GM23338 (cell line): ENCODE results near the gene LCLAT1. TPM values are rescaled to one million over a fixed set of nuclear protein-coding genes. Genes with fewer than 3 reads are reported as not detected.
A peak's percentile ranks its signal among the peaks of the same experiment; 100 is the strongest.

Experiments used
- ATAC-seq: fragments of 200-7000 bp; cut with Tn5 transposase; 3 replicates; pipeline ENCODE4 v1.9.1; 2020
- DNase-seq: peaks from one replicate; pipeline ENCODE4 v3.0.0-alpha.2; 2015; ENCODE audit warnings: low spot score
- H2AFZ ChIP-seq: fragments of 200-600 bp; sonication (generic); 2 replicates; pipeline ENCODE4 v1.8.0; 2016; ENCODE audit warnings: antibody characterized with exemption, mild to moderate bottlenecking, moderate library complexity
- H3F3A ChIP-seq: fragments of 200-600 bp; sonication (generic); replicated peaks from 2 replicates; pipeline ENCODE4 v1.8.0; 2017; ENCODE audit warnings: antibody characterized with exemption, mixed run types, low read depth
- H3K27ac ChIP-seq: fragments of 200-600 bp; sonication (generic); 2 replicates; pipeline ENCODE4 v1.6.1; 2016; ENCODE audit warnings: low read depth
- H3K27me3 ChIP-seq: fragments of 200-600 bp; sonication (generic); 2 replicates; pipeline ENCODE4 v1.8.0; 2016; ENCODE audit warnings: mild to moderate bottlenecking, mixed run types, moderate library complexity; ENCODE audit not compliant: insufficient read depth
- H3K36me3 ChIP-seq: fragments of 200-600 bp; sonication (generic); 2 replicates; pipeline ENCODE4 v1.8.0; 2016; ENCODE audit warnings: mild to moderate bottlenecking; ENCODE audit not compliant: insufficient read depth
- H3K4me1 ChIP-seq: fragments of 200-600 bp; sonication (generic); 2 replicates; pipeline ENCODE4 v1.8.0; 2016; ENCODE audit warnings: mild to moderate bottlenecking, moderate library complexity; ENCODE audit not compliant: insufficient read depth
- H3K4me2 ChIP-seq: fragments of 200-600 bp; sonication (generic); 2 replicates; pipeline ENCODE4 v1.7.1; 2017; ENCODE audit warnings: mixed run types
- H3K4me3 ChIP-seq: fragments of 200-600 bp; sonication (generic); 2 replicates; pipeline ENCODE4 v1.6.1; 2016; ENCODE audit warnings: mixed run types
- H3K79me2 ChIP-seq: fragments of 200-600 bp; sonication (generic); replicated peaks from 2 replicates; pipeline ENCODE4 v1.8.0; 2017; ENCODE audit warnings: mild to moderate bottlenecking; ENCODE audit not compliant: insufficient read depth
- H3K9me2 ChIP-seq: fragments of 200-600 bp; sonication (generic); 2 replicates; pipeline ENCODE4 v1.8.0; 2017; ENCODE audit not compliant: insufficient read depth
- H4K20me1 ChIP-seq: fragments of 200-600 bp; sonication (generic); replicated peaks from 2 replicates; pipeline ENCODE4 v1.8.0; 2017; ENCODE audit warnings: mild to moderate bottlenecking; ENCODE audit not compliant: insufficient read depth
- H3K27ac Mint-ChIP-seq: 2 replicates; pipeline ENCODE4 v1.8.0; 2020; ENCODE audit warnings: inconsistent platforms, mild to moderate bottlenecking, moderate library complexity, mixed read lengths
- H3K27me3 Mint-ChIP-seq: 3 replicates; pipeline ENCODE4 v1.8.0; 2022; ENCODE audit warnings: low read depth, mild to moderate bottlenecking, moderate library complexity, mixed read lengths, inconsistent platforms; ENCODE audit not compliant: insufficient read depth, poor library complexity
- H3K36me3 Mint-ChIP-seq: 3 replicates; pipeline ENCODE4 v1.8.0; 2021; ENCODE audit warnings: low read depth, mild to moderate bottlenecking, inconsistent platforms, moderate library complexity, mixed read lengths
- H3K4me1 Mint-ChIP-seq: 3 replicates; pipeline ENCODE4 v1.8.0; 2020; ENCODE audit warnings: mild to moderate bottlenecking, inconsistent platforms, mixed read lengths
- H3K4me3 Mint-ChIP-seq: 3 replicates; pipeline ENCODE4 v1.8.0; 2021; ENCODE audit warnings: moderate library complexity, mild to moderate bottlenecking, inconsistent platforms, mixed read lengths
- H3K9me3 Mint-ChIP-seq: 3 replicates; pipeline ENCODE4 v1.8.0; 2020; ENCODE audit warnings: moderate library complexity, mild to moderate bottlenecking, inconsistent platforms, mixed read lengths
- CREB1 ChIP-seq: fragments of 250-450 bp; sonication (Bioruptor Pico); IDR thresholded peaks from 2 replicates; pipeline ENCODE4 v1.5.0; 2020; ENCODE audit warnings: low read depth, mild to moderate bottlenecking, moderate library complexity
- EZH2 ChIP-seq: fragments of 200-600 bp; sonication (generic); IDR thresholded peaks from one replicate; pipeline ENCODE4 v1.8.0; 2017; ENCODE audit warnings: antibody characterized with exemption, mild to moderate bottlenecking, low read depth; ENCODE audit not compliant: unreplicated experiment
- EZH2phosphoT487 ChIP-seq: fragments of 200-600 bp; sonication (generic); IDR thresholded peaks from one replicate; pipeline ENCODE4 v1.8.1; 2018; ENCODE audit warnings: antibody characterized with exemption; ENCODE audit not compliant: unreplicated experiment
- JUNB ChIP-seq: IDR thresholded peaks from one replicate; pipeline ENCODE4 v1.6.1; 2016; ENCODE audit warnings: antibody characterized with exemption; ENCODE audit not compliant: unreplicated experiment
- NANOG ChIP-seq: IDR thresholded peaks from 2 replicates; pipeline ENCODE4 v1.6.1; 2016; ENCODE audit warnings: antibody characterized with exemption, borderline replicate concordance
- POLR2AphosphoS5 ChIP-seq: IDR thresholded peaks from 2 replicates; pipeline ENCODE4 v1.6.1; 2016; ENCODE audit warnings: antibody characterized with exemption, low read depth
- STAT1 ChIP-seq: IDR thresholded peaks from one replicate; pipeline ENCODE4 v1.6.1; 2016; ENCODE audit warnings: antibody characterized with exemption; ENCODE audit not compliant: unreplicated experiment
- ZNF331 ChIP-seq: fragments of 250-450 bp; sonication (Bioruptor Pico); IDR thresholded peaks from 2 replicates; pipeline ENCODE4 v1.5.0; 2020; ENCODE audit warnings: low read depth, mild to moderate bottlenecking, moderate library complexity
- polyA plus RNA-seq: library from polyadenylated mRNA; unstranded; fragments of >200 nt; fragmentation: Nextera tagmentation; extraction: Ambion mirVana; gene quantifications from 2 replicates; pipeline ENCODE4 v1.2.1, GENCODE V29; 2016
- total RNA-seq: library from RNA; depleted of rRNA; stranded (reverse); fragments of >200 nt; shearing (Covaris generic); gene quantifications from 2 replicates; pipeline ENCODE4 v1.2.3, GENCODE V29; 2014
- TF ChIP-seq, protein P1 (sequence below), 2 experiments: fragments of 200-600 bp in 1 of 2; sonication (generic) in 1 of 2; conservative IDR thresholded peaks; 2 replicates each; pipeline versions ENCODE4 v1.5.1 to v1.6.1; 2016 to 2017; ENCODE audit warnings: antibody characterized with exemption in 2 of 2, low read depth in 2 of 2, mild to moderate bottlenecking in 2 of 2, moderate library complexity in 1 of 2
- TF ChIP-seq, protein P2 (sequence below): IDR thresholded peaks from 2 replicates; pipeline ENCODE4 v1.6.1; 2016; ENCODE audit warnings: antibody characterized with exemption
- TF ChIP-seq, protein P3 (sequence below): fragments of 250-450 bp; sonication (Bioruptor Pico); IDR thresholded peaks from 2 replicates; pipeline ENCODE4 v1.5.0; 2020; ENCODE audit warnings: mild to moderate bottlenecking, moderate library complexity

LCLAT1 gene
- total and polyA plus RNA-seq, 2 experiments from 2014 or later, result 11.5 to 30.1 TPM

DNA sequence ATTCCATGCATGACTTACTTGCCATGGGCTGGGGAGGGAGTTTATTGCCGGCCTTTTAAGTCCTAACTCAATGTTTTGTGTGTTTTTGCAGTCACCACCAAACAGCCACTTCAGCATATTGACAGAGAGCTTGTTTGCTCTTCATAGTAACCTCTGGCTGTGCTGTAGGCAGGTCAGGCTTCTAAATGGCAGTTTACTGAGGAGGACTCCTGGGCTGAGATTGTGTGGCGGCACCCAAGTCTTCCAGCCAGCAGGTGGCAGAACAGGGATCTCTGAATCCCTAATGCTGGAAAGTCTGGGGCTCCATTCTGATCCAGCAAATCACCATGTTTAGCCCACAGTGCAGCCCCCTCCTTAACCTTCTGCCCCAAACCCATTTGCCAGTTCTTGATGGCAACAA, 239.0 kb downstream of the LCLAT1 start:
- H2AFZ ChIP-seq, result peak overlapping the region; percentile 52
- ATAC-seq, result peak; percentile 92
- no peak overlapping the region for H3K4me3 ChIP-seq
- TF ChIP-seq POLR2AphosphoS5, result no peak
- TF ChIP-seq, protein P1, sequence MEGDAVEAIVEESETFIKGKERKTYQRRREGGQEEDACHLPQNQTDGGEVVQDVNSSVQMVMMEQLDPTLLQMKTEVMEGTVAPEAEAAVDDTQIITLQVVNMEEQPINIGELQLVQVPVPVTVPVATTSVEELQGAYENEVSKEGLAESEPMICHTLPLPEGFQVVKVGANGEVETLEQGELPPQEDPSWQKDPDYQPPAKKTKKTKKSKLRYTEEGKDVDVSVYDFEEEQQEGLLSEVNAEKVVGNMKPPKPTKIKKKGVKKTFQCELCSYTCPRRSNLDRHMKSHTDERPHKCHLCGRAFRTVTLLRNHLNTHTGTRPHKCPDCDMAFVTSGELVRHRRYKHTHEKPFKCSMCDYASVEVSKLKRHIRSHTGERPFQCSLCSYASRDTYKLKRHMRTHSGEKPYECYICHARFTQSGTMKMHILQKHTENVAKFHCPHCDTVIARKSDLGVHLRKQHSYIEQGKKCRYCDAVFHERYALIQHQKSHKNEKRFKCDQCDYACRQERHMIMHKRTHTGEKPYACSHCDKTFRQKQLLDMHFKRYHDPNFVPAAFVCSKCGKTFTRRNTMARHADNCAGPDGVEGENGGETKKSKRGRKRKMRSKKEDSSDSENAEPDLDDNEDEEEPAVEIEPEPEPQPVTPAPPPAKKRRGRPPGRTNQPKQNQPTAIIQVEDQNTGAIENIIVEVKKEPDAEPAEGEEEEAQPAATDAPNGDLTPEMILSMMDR (conservative IDR thresholded peaks at IDR 0.05; ENCODE audit: low read depth in 2 of 2), result peak; percentile 60 to 66
- no peaks in the 10 kb centered on the region for H3K27me3 ChIP-seq
- H4K20me1 ChIP-seq, result no peaks in the 10 kb centered on the region
- peak; percentile 76 for DNase-seq
- Mint-ChIP-seq H3K36me3 (no peaks in the 10 kb centered on the region; the same call in 2 of the 3 replicates), H3K4me1 (peaks cover 3% of the 10 kb centered on the region; the same call in 2 of the 3 replicates), H3K27ac (no peak overlapping the region), H3K4me3 (no peak overlapping the region), H3K27me3 (peaks cover 2% of the 10 kb centered on the region), H3K9me3 (no peaks in the 10 kb centered on the region)
- no peak overlapping the region for H3K27ac ChIP-seq
- H3K4me2 ChIP-seq, result no peak overlapping the region
- H3F3A ChIP-seq, result no peaks in the 10 kb centered on the region
- no peaks in the 10 kb centered on the region for H3K9me2 ChIP-seq
- H3K79me2 ChIP-seq, result no peaks in the 10 kb centered on the region
- no peaks in the 10 kb centered on the region for H3K36me3 ChIP-seq
- H3K4me1 ChIP-seq, result peaks cover 2% of the 10 kb centered on the region; the same call in 1 of the 2 replicates

DNA sequence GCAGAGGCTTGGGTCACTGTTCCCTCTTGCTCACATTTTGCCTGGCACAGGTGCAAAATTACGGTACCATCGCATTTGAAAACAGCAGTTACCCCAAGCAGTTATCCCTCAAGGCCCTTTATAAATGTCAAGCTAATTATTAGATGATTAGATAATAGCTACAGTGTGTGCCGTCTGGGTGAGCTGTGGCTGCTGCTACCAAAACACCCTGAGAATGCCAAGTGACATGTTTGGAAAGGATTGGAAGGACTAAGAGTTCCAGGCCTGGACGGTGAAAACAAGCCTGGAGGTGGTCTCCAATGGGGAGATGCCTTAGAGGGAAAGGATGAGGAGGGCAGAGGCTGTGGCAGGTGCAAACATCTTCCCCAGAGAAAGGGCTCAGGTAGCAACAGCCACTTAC, 239.6 kb downstream of the LCLAT1 start:
- no peak for DNase-seq
- H3K4me1 Mint-ChIP-seq, result peaks cover 3% of the 10 kb centered on the region; the same call in 2 of the 3 replicates
- TF ChIP-seq, protein P2, sequence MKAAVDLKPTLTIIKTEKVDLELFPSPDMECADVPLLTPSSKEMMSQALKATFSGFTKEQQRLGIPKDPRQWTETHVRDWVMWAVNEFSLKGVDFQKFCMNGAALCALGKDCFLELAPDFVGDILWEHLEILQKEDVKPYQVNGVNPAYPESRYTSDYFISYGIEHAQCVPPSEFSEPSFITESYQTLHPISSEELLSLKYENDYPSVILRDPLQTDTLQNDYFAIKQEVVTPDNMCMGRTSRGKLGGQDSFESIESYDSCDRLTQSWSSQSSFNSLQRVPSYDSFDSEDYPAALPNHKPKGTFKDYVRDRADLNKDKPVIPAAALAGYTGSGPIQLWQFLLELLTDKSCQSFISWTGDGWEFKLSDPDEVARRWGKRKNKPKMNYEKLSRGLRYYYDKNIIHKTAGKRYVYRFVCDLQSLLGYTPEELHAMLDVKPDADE, result no peak
- TF ChIP-seq EZH2phosphoT487 (no peak), CREB1 (CRISPR knock-in tag) (no peak), STAT1 (no peak), POLR2AphosphoS5 (no peak), JUNB (no peak), NANOG (no peak), EZH2 (no peak), ZNF331 (CRISPR knock-in tag) (no peak)
- TF ChIP-seq, protein P3, sequence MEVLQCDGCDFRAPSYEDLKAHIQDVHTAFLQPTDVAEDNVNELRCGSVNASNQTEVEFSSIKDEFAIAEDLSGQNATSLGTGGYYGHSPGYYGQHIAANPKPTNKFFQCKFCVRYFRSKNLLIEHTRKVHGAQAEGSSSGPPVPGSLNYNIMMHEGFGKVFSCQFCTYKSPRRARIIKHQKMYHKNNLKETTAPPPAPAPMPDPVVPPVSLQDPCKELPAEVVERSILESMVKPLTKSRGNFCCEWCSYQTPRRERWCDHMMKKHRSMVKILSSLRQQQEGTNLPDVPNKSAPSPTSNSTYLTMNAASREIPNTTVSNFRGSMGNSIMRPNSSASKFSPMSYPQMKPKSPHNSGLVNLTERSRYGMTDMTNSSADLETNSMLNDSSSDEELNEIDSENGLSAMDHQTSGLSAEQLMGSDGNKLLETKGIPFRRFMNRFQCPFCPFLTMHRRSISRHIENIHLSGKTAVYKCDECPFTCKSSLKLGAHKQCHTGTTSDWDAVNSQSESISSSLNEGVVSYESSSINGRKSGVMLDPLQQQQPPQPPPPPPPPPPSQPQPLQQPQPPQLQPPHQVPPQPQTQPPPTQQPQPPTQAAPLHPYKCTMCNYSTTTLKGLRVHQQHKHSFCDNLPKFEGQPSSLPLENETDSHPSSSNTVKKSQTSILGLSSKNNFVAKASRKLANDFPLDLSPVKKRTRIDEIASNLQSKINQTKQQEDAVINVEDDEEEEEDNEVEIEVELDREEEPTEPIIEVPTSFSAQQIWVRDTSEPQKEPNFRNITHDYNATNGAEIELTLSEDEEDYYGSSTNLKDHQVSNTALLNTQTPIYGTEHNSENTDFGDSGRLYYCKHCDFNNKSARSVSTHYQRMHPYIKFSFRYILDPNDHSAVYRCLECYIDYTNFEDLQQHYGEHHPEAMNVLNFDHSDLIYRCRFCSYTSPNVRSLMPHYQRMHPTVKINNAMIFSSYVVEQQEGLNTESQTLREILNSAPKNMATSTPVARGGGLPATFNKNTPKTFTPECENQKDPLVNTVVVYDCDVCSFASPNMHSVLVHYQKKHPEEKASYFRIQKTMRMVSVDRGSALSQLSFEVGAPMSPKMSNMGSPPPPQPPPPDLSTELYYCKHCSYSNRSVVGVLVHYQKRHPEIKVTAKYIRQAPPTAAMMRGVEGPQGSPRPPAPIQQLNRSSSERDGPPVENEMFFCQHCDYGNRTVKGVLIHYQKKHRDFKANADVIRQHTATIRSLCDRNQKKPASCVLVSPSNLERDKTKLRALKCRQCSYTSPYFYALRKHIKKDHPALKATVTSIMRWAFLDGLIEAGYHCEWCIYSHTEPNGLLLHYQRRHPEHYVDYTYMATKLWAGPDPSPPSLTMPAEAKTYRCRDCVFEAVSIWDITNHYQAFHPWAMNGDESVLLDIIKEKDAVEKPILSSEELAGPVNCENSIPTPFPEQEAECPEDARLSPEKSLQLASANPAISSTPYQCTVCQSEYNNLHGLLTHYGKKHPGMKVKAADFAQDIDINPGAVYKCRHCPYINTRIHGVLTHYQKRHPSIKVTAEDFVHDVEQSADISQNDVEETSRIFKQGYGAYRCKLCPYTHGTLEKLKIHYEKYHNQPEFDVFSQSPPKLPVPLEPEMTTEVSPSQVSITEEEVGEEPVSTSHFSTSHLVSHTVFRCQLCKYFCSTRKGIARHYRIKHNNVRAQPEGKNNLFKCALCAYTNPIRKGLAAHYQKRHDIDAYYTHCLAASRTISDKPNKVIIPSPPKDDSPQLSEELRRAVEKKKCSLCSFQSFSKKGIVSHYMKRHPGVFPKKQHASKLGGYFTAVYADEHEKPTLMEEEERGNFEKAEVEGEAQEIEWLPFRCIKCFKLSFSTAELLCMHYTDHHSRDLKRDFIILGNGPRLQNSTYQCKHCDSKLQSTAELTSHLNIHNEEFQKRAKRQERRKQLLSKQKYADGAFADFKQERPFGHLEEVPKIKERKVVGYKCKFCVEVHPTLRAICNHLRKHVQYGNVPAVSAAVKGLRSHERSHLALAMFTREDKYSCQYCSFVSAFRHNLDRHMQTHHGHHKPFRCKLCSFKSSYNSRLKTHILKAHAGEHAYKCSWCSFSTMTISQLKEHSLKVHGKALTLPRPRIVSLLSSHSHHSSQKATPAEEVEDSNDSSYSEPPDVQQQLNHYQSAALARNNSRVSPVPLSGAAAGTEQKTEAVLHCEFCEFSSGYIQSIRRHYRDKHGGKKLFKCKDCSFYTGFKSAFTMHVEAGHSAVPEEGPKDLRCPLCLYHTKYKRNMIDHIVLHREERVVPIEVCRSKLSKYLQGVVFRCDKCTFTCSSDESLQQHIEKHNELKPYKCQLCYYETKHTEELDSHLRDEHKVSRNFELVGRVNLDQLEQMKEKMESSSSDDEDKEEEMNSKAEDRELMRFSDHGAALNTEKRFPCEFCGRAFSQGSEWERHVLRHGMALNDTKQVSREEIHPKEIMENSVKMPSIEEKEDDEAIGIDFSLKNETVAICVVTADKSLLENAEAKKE (CRISPR knock-in tag), result no peak
- TF ChIP-seq, protein P1 (conservative IDR thresholded peaks at IDR 0.05; ENCODE audit: low read depth in 2 of 2), result no peak

More for the DNA sequence above, 239.6 kb downstream of the LCLAT1 start:
- Mint-ChIP-seq H3K27me3 (peaks cover 2% of the 10 kb centered on the region), H3K27ac (no peak overlapping the region), H3K4me3 (no peak overlapping the region), H3K36me3 (no peaks in the 10 kb centered on the region; the same call in 2 of the 3 replicates), H3K9me3 (no peaks in the 10 kb centered on the region)
- Histone ChIP-seq H3K4me3 (no peak overlapping the region), H3K4me2 (no peak overlapping the region), H4K20me1 (no peaks in the 10 kb centered on the region), H3K36me3 (no peaks in the 10 kb centered on the region), H3K27ac (no peak overlapping the region), H3K79me2 (no peaks in the 10 kb centered on the region), H3K9me2 (no peaks in the 10 kb centered on the region), H3K27me3 (no peaks in the 10 kb centered on the region), H3K4me1 (peaks cover 2% of the 10 kb centered on the region; the same call in 1 of the 2 replicates), H3F3A (no peaks in the 10 kb centered on the region), H2AFZ (no peak overlapping the region)
- no peak for ATAC-seq
